Ishikawa (cell line): ENCODE results near the gene DUSP12.

Experiments used
- CEBPB ChIP-seq: IDR thresholded peaks from 2 replicates; pipeline ENCODE4 v1.6.1; 2012
- CREB1 ChIP-seq: IDR thresholded peaks from 2 replicates; pipeline ENCODE4 v1.6.1; 2012; ENCODE audit warnings: low read depth
- EGR1 ChIP-seq: IDR thresholded peaks from 2 replicates; pipeline ENCODE4 v1.6.1; 2012
- EP300 ChIP-seq: IDR thresholded peaks from 2 replicates; pipeline ENCODE4 v1.6.1; 2012; ENCODE audit warnings: borderline replicate concordance
- FOXM1 ChIP-seq: IDR thresholded peaks from 2 replicates; pipeline ENCODE4 v1.6.1; 2012; ENCODE audit warnings: low read depth, borderline replicate concordance
- MAX ChIP-seq: IDR thresholded peaks from 2 replicates; pipeline ENCODE4 v1.6.1; 2012
- NFIC ChIP-seq: IDR thresholded peaks from 2 replicates; pipeline ENCODE4 v1.6.1; 2012
- RAD21 ChIP-seq: IDR thresholded peaks from 2 replicates; pipeline ENCODE4 v1.6.1; 2012; ENCODE audit warnings: low read depth
- REST ChIP-seq: IDR thresholded peaks from 2 replicates; pipeline ENCODE4 v1.6.1; 2012; ENCODE audit warnings: low read depth, mild to moderate bottlenecking
- TAF1 ChIP-seq: IDR thresholded peaks from 2 replicates; pipeline ENCODE4 v1.6.1; 2012; ENCODE audit warnings: low read depth, mild to moderate bottlenecking
- TCF12 ChIP-seq: IDR thresholded peaks from 2 replicates; pipeline ENCODE4 v1.6.1; 2012; ENCODE audit warnings: low read depth
- TEAD4 ChIP-seq: IDR thresholded peaks from 2 replicates; pipeline ENCODE4 v1.6.1; 2012
- USF1 ChIP-seq: IDR thresholded peaks from 2 replicates; pipeline ENCODE4 v1.6.1; 2012
- YY1 ChIP-seq: IDR thresholded peaks from 2 replicates; pipeline ENCODE4 v1.6.1; 2012; ENCODE audit warnings: low read depth
- ZBTB7A ChIP-seq: IDR thresholded peaks from 2 replicates; pipeline ENCODE4 v1.6.1; 2012; ENCODE audit warnings: low read depth

DUSP12 gene

GRCh38 chr1:161706482-161707347 is 42.9 kb upstream of the DUSP12 start, which contains the start of gene FCRLA:
Gene FCRLA (plus strand): TSS chr1:161707229. CDS start chr1:161707265, 36 bp downstream.
- TF ChIP-seq RAD21 (no peak), USF1 (no peak), FOXM1 (no peak), EGR1 (no peak), TEAD4 (no peak), EP300 (no peak), TCF12 (no peak), REST (no peak), YY1 (no peak), CREB1 (no peak), ZBTB7A (no peak), NFIC (no peak), CEBPB (no peak), MAX (no peak)

GRCh38 chr1:161707503-161707902 is 42.1 kb upstream of the DUSP12 start:
- TF ChIP-seq YY1 (no peak), EP300 (no peak), RAD21 (no peak), REST (no peak), EGR1 (no peak), MAX (no peak), NFIC (no peak), ZBTB7A (no peak), TEAD4 (no peak), USF1 (no peak), CREB1 (no peak), TCF12 (no peak), TAF1 (no peak)

- TF ChIP-seq EGR1: no peak
- TF ChIP-seq USF1: no peak
- TF ChIP-seq CEBPB: no peak
- TF ChIP-seq YY1: no peak
- no peak for TF ChIP-seq CREB1
- no peak for TF ChIP-seq NFIC
- no peak for TF ChIP-seq EP300
- no peak for TF ChIP-seq ZBTB7A
- no peak for TF ChIP-seq TAF1
- no peak for TF ChIP-seq TCF12
- TF ChIP-seq REST: no peak
- TF ChIP-seq RAD21: no peak
- no peak for TF ChIP-seq MAX
- TF ChIP-seq FOXM1: no peak
These were observed 40.2 kb upstream of the DUSP12 start for GRCh38 chr1:161709373-161709772.
